ENCODE results near the gene CCDC149.

- no peak for TF ChIP-seq GABPA (IDR thresholded peaks at IDR 0.05; ENCODE audit: low read depth)
- no peak for TF ChIP-seq CTCF (IDR thresholded peaks at IDR 0.05; ENCODE audit: insufficient read depth, low read length)
- no peak for TF ChIP-seq POLR2AphosphoS5 (IDR thresholded peaks at IDR 0.05; ENCODE audit: low read depth)
- no peak for TF ChIP-seq REST (IDR thresholded peaks at IDR 0.05; ENCODE audit: insufficient replicate concordance, low read depth)
- TF ChIP-seq SPI1 (IDR thresholded peaks at IDR 0.05; ENCODE audit: borderline replicate concordance, low read depth), result no peak
Observed at GRCh38 chr4:24910499-24910898, 2.3 kb downstream of the CCDC149 start.
